Adipocyte (in vitro differentiated cells): ENCODE measurements around the gene HSPB6.
"Not testable (repeated sequence)": the region's sequence is repeated elsewhere in the genome, so short reads cannot be mapped to it uniquely, and the experiment has no call there.

Experiments
- DNase-seq: peaks from one replicate; pipeline ENCODE4 v3.0.0-alpha.2; 2015; ENCODE audit warnings: low read depth
- H3K27me3 ChIP-seq: replicated peaks from 2 replicates; pipeline ENCODE4 v1.7.0; 2013; ENCODE audit warnings: mild to moderate bottlenecking, low read length, moderate library complexity; ENCODE audit not compliant: control insufficient read depth, insufficient read depth
- H3K36me3 ChIP-seq: 2 replicates; pipeline ENCODE4 v1.7.0; 2013; ENCODE audit warnings: low read length, mild to moderate bottlenecking, moderate library complexity; ENCODE audit not compliant: control insufficient read depth, insufficient read depth, severe bottlenecking
- H3K4me1 ChIP-seq: 2 replicates; pipeline ENCODE4 v1.7.0; 2013; ENCODE audit warnings: mild to moderate bottlenecking, low read length, moderate library complexity; ENCODE audit not compliant: control insufficient read depth, insufficient read depth
- H3K4me3 ChIP-seq: 2 replicates; pipeline ENCODE4 v1.7.0; 2013; ENCODE audit warnings: mild to moderate bottlenecking, low read length, moderate library complexity
- H3K9ac ChIP-seq: 2 replicates; pipeline ENCODE4 v1.7.0; 2013; ENCODE audit warnings: mild to moderate bottlenecking, low read length, moderate library complexity
- H3K9me3 ChIP-seq: 2 replicates; pipeline ENCODE4 v1.7.0; 2013; ENCODE audit warnings: mild to moderate bottlenecking, low read length, moderate library complexity; ENCODE audit not compliant: control insufficient read depth

Gene HSPB6

DNA sequence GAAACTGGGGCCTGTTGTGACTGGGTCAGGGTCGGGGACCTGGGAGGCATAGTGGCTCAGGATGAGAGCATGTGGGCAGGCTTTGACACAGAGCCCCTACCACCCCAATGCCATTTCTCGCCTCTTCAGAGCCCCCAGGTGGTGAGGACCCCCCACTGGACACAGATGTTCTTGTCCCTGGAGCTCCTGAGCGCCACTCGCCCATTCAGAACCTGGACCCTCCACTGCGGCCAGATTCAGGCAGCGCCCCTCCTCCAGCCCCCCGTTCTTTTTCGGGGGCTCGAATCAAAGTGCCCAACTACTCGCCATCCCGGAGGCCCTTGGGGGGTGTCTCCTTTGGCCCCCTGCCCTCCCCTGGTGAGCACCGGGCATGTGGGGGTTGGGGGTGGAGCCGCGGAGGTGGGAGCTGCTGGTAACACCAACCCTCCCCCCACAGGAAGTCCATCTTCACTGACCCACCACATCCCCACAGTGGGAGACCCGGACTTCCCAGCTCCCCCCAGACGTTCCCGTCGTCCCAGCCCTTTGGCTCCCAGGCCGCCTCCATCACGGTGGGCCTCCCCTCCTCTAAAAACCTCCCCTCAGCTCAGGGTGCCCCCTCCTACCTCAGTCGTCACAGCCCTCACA, 24.9 kb downstream of the HSPB6 start:
- Histone ChIP-seq H3K4me3 (no peak overlapping the region), H3K4me1 (peaks cover 8% of the 10 kb centered on the region), H3K27me3 (no peaks in the 10 kb centered on the region), H3K36me3 (peaks cover 82% of the 10 kb centered on the region), H3K9me3 (no peaks in the 10 kb centered on the region), H3K9ac (no peak overlapping the region)
- no peak for DNase-seq

DNA sequence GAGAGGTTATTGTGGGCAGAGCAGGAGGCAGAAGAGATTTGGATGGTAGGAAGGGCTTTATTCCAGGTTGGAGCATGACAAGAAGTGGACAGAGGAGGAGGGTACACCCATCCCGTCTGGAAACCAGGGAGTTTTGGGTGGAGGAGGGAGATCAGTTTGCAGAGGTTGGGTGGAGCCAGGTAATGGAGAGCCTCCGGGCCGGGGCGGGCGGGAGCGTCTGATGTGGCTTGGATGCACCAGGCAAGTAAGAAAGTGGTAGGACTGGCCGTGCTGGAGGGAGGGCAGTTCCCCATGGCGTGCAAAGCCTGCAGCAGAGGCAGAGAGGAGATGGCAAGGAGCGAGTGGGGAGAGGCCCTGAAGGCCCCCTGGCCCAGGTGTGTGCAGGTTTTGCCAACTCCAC, 25.5 kb downstream of the HSPB6 start:
- H3K36me3 ChIP-seq = peaks cover 81% of the 10 kb centered on the region
- H3K9me3 ChIP-seq = no peaks in the 10 kb centered on the region
- no peaks in the 10 kb centered on the region for H3K27me3 ChIP-seq
- no peak overlapping the region for H3K4me3 ChIP-seq
- peaks cover 8% of the 10 kb centered on the region for H3K4me1 ChIP-seq
- no peak overlapping the region for H3K9ac ChIP-seq
- DNase-seq = no peak

DNA sequence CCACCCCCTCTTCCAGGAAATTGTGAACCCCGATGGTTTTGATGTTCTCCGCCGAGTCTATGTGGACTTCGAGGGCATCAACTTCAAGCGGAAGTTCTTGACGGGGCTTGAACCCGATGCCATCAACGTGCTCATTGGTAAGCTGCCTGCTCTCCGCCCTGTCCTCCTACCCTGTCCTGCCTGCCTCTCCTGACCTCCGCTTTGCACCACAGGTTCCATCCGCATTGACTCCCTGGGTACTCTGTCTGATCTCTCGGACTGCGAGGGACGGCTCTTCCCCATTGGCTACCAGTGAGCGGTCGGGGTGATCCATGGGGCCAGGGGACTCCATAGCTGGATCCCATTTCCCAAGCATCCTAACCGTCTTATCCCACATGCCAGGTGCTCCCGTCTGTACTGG, 26.5 kb downstream of the HSPB6 start:
- Histone ChIP-seq H3K36me3 (peaks cover 85% of the 10 kb centered on the region), H3K4me3 (no peak overlapping the region), H3K27me3 (no peaks in the 10 kb centered on the region), H3K4me1 (peaks cover 8% of the 10 kb centered on the region), H3K9ac (no peak overlapping the region), H3K9me3 (no peaks in the 10 kb centered on the region)
- DNase-seq = no peak

DNA sequence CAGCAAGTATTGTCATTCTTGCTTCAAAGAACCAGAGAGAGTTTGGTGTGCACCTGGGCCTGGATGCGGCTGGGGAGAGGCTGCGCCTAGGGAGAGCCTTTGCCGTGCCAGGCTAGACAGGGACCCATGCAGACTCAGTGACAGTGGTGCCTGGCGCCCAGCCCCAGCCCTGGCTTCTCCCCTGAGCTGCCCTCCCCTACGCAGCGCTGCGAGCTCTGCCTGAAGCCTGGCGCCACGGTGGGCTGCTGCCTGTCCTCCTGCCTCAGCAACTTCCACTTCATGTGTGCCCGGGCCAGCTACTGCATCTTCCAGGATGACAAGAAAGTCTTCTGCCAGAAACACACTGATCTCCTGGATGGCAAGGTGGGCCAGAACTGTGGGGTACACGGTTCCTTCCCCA, 27.1 kb downstream of the HSPB6 start:
- Histone ChIP-seq H3K4me3 (no peak overlapping the region), H3K9ac (no peak overlapping the region), H3K9me3 (no peaks in the 10 kb centered on the region), H3K4me1 (peaks cover 8% of the 10 kb centered on the region), H3K27me3 (no peaks in the 10 kb centered on the region), H3K36me3 (peaks cover 86% of the 10 kb centered on the region)
- DNase-seq = no peak

DNA sequence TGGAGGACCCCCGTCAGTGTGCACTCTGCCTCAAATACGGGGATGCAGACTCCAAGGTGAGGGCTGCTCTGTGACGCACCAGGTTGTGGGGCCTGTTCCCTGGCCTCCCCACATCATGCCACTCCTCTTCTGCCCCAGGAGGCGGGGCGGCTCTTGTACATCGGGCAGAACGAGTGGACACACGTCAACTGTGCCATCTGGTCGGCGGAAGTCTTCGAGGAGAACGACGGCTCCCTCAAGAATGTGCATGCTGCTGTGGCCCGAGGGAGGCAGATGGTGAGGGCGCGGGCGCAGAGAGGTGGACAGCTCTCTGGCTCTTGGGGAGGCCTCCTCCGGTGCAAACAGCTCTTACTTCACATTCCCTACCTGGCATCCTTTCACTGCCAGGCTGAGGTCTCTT, 27.8 kb downstream of the HSPB6 start:
- Histone ChIP-seq H3K27me3 (no peaks in the 10 kb centered on the region), H3K4me1 (peaks cover 6% of the 10 kb centered on the region), H3K4me3 (no peak overlapping the region), H3K36me3 (peaks cover 86% of the 10 kb centered on the region), H3K9me3 (no peaks in the 10 kb centered on the region), H3K9ac (no peak overlapping the region)
- no peak for DNase-seq

DNA sequence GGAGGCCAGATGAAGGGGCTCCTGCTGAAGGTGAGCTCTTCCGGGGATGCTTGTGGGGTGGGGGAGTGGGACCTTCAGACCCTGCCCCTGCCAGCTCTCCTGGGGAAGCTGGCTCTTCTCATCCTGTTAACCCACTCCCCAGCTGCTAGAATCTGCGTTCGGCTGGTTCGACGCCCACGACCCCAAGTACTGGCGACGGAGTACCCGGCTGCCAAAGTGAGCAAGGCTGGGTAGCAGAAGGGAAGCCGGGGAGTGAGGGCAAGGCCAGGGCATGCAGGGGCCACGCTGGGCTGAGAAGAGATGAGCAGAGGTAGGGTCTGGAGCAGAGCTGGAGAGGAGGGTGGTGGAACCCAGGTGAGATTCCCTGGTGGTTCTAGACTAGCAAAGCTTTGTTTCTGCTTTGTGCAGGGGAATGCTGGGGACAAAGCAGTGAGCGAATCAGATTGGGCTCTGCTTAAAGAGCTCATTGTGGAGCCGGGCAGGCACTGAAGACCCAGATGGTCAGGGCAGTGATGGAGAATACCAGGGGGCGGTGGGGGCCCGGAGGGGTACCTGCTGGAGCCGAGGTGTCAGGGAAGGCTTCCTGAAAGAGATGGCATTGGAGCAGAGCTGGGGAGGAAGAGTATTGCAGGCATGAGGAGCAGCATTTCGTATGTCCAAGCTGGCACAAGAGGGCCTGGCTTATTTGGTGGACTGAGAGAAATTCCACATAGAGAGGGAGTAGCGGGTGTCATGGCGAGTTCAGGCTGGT, 28.7 kb downstream of the HSPB6 start:
- Histone ChIP-seq H3K27me3 (no peaks in the 10 kb centered on the region), H3K4me3 (no peak overlapping the region), H3K4me1 (no peaks in the 10 kb centered on the region), H3K9me3 (no peaks in the 10 kb centered on the region), H3K36me3 (peaks cover 90% of the 10 kb centered on the region), H3K9ac (no peak overlapping the region)
- DNase-seq = no peak

DNA sequence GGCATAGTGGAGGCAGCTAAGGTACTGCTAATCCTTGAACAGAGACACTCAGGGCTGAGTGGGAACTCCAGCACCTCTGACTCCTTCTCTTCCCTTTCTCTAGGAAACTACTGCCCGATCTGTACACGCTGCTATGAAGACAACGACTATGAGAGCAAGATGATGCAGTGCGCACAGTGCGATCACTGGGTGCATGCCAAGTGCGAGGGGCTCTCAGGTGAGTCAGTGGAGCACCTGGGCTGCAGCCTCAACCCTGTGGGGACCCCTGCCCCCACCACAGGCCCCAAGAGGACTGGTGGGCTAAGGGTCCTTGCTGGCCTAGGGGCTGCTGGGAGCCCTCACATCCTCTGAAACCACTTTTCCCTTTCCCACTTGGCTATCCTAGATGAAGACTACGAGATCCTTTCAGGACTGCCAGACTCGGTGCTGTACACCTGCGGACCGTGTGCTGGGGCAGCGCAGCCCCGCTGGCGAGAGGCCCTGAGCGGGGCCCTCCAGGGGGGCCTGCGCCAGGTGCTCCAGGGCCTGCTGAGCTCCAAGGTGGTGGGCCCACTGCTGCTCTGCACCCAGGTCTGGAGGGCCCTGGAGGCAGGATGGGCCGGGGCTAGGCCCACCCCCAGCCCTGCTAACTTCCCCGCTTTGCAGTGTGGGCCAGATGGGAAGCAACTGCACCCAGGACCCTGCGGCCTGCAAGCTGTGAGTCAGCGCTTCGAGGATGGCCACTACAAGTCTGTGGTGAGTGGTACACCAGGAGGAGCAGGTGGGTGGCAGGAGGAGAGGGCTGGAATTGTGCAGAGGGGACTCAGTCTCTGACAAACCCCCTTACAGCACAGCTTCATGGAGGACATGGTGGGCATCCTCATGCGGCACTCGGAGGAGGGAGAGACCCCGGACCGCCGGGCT, 29.5 kb downstream of the HSPB6 start:
- no peak for DNase-seq
- Histone ChIP-seq H3K27me3 (no peaks in the 10 kb centered on the region), H3K9ac (no peak overlapping the region), H3K4me1 (no peaks in the 10 kb centered on the region), H3K9me3 (no peaks in the 10 kb centered on the region), H3K36me3 (peaks cover 98% of the 10 kb centered on the region), H3K4me3 (no peak overlapping the region)

DNA sequence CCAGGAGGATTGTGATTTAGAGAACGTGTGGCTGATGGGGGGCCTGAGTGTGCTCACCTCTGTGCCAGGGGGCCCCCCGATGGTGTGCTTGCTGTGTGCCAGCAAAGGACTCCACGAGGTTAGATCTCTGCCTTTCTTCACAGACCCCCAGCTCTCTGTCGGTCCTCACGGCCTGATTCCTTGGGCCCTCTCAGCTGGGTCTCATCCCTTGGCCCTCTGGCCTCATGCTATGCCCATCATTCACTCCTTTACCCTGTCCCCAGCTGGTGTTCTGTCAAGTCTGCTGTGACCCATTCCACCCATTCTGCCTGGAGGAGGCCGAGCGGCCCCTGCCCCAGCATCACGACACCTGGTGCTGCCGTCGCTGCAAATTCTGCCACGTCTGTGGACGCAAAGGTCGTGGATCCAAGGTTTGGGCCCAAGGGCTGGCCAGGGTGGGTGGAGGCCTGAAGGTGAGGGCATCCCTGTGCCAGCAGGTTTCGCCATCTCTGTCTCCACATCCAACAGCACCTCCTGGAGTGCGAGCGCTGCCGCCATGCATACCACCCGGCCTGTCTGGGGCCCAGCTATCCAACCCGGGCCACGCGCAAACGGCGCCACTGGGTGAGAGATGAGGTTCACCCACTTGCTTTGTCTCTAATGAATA, 31.5 kb downstream of the HSPB6 start:
- no peak for DNase-seq
- Histone ChIP-seq H3K9me3 (no peaks in the 10 kb centered on the region), H3K36me3 (peaks cover 94% of the 10 kb centered on the region), H3K4me1 (no peaks in the 10 kb centered on the region), H3K27me3 (no peaks in the 10 kb centered on the region), H3K9ac (no peak overlapping the region), H3K4me3 (no peak overlapping the region)

DNA sequence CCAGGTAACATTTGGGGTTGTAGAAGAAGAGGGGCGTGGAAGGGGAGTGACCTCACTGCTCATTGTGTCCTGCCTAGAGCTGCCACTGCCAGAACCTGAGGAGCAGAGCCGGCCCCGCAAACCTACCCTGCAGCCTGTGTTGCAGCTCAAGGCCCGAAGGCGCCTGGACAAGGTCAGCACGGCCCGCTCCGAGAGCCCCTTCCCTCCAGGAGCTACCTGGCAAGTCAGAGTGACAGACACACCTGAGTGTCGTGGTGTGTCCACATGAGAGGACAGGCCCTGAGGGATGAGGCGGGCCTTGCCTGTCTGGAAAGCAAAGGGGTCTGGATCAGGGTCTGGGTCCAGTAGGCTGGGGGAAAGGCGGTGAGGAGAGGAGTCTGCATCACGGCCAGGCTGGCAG, 32.3 kb downstream of the HSPB6 start:
- Histone ChIP-seq H3K9ac (no peak overlapping the region), H3K9me3 (no peaks in the 10 kb centered on the region), H3K27me3 (no peaks in the 10 kb centered on the region), H3K4me1 (peaks cover 4% of the 10 kb centered on the region), H3K36me3 (peaks cover 90% of the 10 kb centered on the region), H3K4me3 (no peak overlapping the region)
- no peak for DNase-seq

DNA sequence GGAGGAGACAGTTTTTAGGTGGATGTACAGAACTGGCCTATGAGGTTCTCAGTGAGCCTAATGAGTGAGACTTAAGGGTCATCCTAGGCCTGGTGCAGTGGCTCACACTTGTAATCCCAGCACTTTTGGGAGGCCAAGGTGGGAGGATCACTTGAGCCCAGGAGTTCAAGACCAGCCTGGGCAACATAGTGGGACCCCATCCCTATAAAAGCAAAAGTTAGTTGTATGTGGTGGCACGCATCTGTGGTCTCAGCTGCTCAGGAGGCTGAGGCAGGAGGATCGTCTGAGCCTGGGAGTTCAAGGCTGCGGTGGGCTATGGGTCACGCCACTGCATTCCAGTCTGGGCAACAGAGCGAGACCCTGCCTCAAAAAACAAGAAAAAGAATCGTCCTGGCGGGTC, 32.7 kb downstream of the HSPB6 start:
- H3K36me3 ChIP-seq = peaks cover 86% of the 10 kb centered on the region
- not testable (repeated sequence) for H3K9me3 ChIP-seq, H3K9ac ChIP-seq, DNase-seq, H3K4me1 ChIP-seq, H3K4me3 ChIP-seq, H3K27me3 ChIP-seq

DNA sequence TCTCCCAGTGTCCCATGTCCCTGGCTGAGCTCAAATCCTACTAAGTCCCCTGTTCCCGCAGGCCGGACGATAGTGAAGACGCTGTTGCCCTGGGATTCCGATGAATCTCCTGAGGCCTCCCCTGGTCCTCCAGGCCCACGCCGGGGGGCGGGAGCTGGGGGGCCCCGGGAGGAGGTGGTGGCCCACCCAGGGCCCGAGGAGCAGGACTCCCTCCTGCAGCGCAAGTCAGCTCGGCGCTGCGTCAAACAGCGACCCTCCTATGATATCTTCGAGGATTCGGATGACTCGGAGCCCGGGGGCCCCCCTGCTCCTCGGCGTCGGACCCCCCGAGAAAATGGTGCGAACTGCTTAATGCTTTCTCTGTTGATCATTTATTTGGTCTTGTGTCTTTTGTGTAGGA, 33.2 kb downstream of the HSPB6 start:
- H3K36me3 ChIP-seq = peaks cover 81% of the 10 kb centered on the region
- H3K9me3 ChIP-seq = no peaks in the 10 kb centered on the region
- H3K9ac ChIP-seq = no peak overlapping the region
- no peak overlapping the region for H3K4me3 ChIP-seq
- no peaks in the 10 kb centered on the region for H3K27me3 ChIP-seq
- DNase-seq = no peak
- H3K4me1 ChIP-seq = peaks cover 13% of the 10 kb centered on the region
